K562 (cell line): ENCODE results near the gene ACTL8. TPM values are rescaled to one million over a fixed set of nuclear protein-coding genes. Genes with fewer than 3 reads are reported as not detected.

ENCODE experiments used
- ATAC-seq: fragments of 200-7000 bp; cut with Tn5 transposase; 3 replicates; pipeline ENCODE4 v1.9.1; 2020; ENCODE audit warnings: moderate library complexity
- BruUV-seq: library from RNA; stranded (reverse); fragments of 400-500 nt; replicated peaks from 2 replicates; lab custom pipeline; 2021; lab: Mats Ljungman, UMichigan
- CTCF ChIA-PET: fragments of 300-600 bp; formaldehyde crosslinking; extraction: SDS; loops from one replicate; lab custom pipeline; 2021; ENCODE audit warnings: low intra/inter-chr PET ratio; lab: Yijun Ruan, JAX
- POLR2A ChIA-PET: fragments of 300-600, 350-650 bp; sonication (Branson Sonifier 250); formaldehyde crosslinking; extraction: SDS; loops from one replicate; lab custom pipeline; 2021; ENCODE audit warnings: antibody characterized with exemption, inconsistent platforms; lab: Yijun Ruan, JAX
- DNase-seq, 4 experiments: peaks; one replicate each; pipeline versions ENCODE4 v3.0.0 to v3.0.0-alpha.2; 2011 to 2018; ENCODE audit warnings: low spot score in 3 of 4, mixed read lengths in 3 of 4; ENCODE audit errors: extremely low read depth in 1 of 4
- FAIRE-seq: peaks from 2 replicates; lab custom pipeline; 2011; peaks lifted over from hg19 to GRCh38; lab: Jason Lieb, UNC
- H2AFZ ChIP-seq: 2 replicates; pipeline ENCODE4 v1.6.0; 2011; ENCODE audit warnings: low read depth, low read length, control low read depth, inconsistent platforms
- H3K27ac ChIP-seq: fragments of 200-600 bp; 3 replicates; pipeline ENCODE4 v1.8.0; 2011; ENCODE audit warnings: low read depth, mild to moderate bottlenecking, control low read depth, inconsistent platforms, low read length, moderate library complexity, mixed read lengths; ENCODE audit errors: extremely low read depth
- H3K27me3 ChIP-seq, 2 experiments: fragments of 300-600 bp in 1 of 2; 2 replicates in 1 of 2; 3 replicates in 1 of 2; pipeline versions ENCODE4 v1.6.0 to v1.8.0; 2011; ENCODE audit warnings: inconsistent platforms in 2 of 2, low read length in 2 of 2, mild to moderate bottlenecking in 1 of 2, mixed read lengths in 1 of 2, moderate library complexity in 1 of 2; ENCODE audit not compliant: control insufficient read depth in 2 of 2, insufficient read depth in 2 of 2
- H3K36me3 ChIP-seq: fragments of 300-600 bp; 3 replicates; pipeline ENCODE4 v1.8.0; 2011; ENCODE audit warnings: mild to moderate bottlenecking, low read length, inconsistent platforms; ENCODE audit not compliant: control insufficient read depth, insufficient read depth
- H3K4me1 ChIP-seq, 2 experiments: fragments of 200-600 bp in 1 of 2; replicated peaks in 1 of 2; 2 replicates in 1 of 2; 3 replicates in 1 of 2; pipeline versions ENCODE4 v1.5.1 to v1.8.0; 2011; ENCODE audit warnings: inconsistent platforms in 2 of 2, low read length in 2 of 2, mild to moderate bottlenecking in 1 of 2, mixed read lengths in 1 of 2, moderate library complexity in 1 of 2; ENCODE audit not compliant: control insufficient read depth in 2 of 2, insufficient read depth in 2 of 2
- H3K4me2 ChIP-seq: 2 replicates; pipeline ENCODE4 v1.6.1; 2011; ENCODE audit warnings: low read length, control low read depth, inconsistent platforms, mixed read lengths; ENCODE audit not compliant: insufficient read depth
- H3K4me3 ChIP-seq: fragments of 200-600 bp; sonication (generic), shearing (Covaris generic); 2 replicates; pipeline ENCODE4 v1.5.1; 2016; ENCODE audit warnings: control low read depth, inconsistent platforms
- H3K79me2 ChIP-seq: fragments of 200-600 bp; 3 replicates; pipeline ENCODE4 v1.8.0; 2011; ENCODE audit warnings: low read length, inconsistent platforms; ENCODE audit not compliant: control insufficient read depth, insufficient read depth
- H3K9ac ChIP-seq, 2 experiments: 2 replicates each; pipeline versions ENCODE4 v1.6.0 to v1.6.1; 2011; ENCODE audit warnings: low read depth in 2 of 2, low read length in 2 of 2, control low read depth in 1 of 2, inconsistent platforms in 1 of 2, mild to moderate bottlenecking in 1 of 2, mixed read lengths in 1 of 2; ENCODE audit not compliant: insufficient read depth in 1 of 2
- H3K9me1 ChIP-seq: one replicate; pipeline ENCODE4 v1.6.0; 2011; ENCODE audit warnings: inconsistent platforms, mild to moderate bottlenecking, low read length, moderate library complexity; ENCODE audit not compliant: control insufficient read depth, insufficient read depth
- H3K9me3 ChIP-seq: replicated peaks from 2 replicates; pipeline ENCODE4 v1.5.1; 2011; ENCODE audit warnings: low read depth, low read length, inconsistent platforms; ENCODE audit not compliant: control insufficient read depth, insufficient read depth
- H4K20me1 ChIP-seq: replicated peaks from 2 replicates; pipeline ENCODE4 v1.6.1; 2011; ENCODE audit warnings: low read length, inconsistent platforms, mixed read lengths; ENCODE audit not compliant: control insufficient read depth, insufficient read depth
- BRD4 ChIP-seq: fragments of 200-600 bp; sonication (generic); IDR thresholded peaks from 2 replicates; pipeline ENCODE4 v1.6.1; 2017; ENCODE audit warnings: inconsistent platforms
- FIP1L1 ChIP-seq: fragments of 200-400 bp; formaldehyde crosslinking; IDR thresholded peaks from 2 replicates; pipeline ENCODE4 v1.6.1; 2018; ENCODE audit warnings: mild to moderate bottlenecking, low read depth, low read length; ENCODE audit not compliant: poor library complexity, severe bottlenecking
- GABPB1 ChIP-seq: sonication (generic); formaldehyde crosslinking; IDR thresholded peaks from 2 replicates; pipeline ENCODE4 v1.8.0; 2022; ENCODE audit warnings: mild to moderate bottlenecking, missing genetic modification reagents
- HDGF ChIP-seq: fragments of 450-650 bp; IDR thresholded peaks from 2 replicates; pipeline ENCODE4 v1.6.1; 2016
- SNIP1 ChIP-seq: fragments of 450-650 bp; IDR thresholded peaks from 2 replicates; pipeline ENCODE4 v1.7.1; 2017; ENCODE audit warnings: low read depth, mild to moderate bottlenecking
- SRSF1 ChIP-seq: fragments of 200-400 bp; formaldehyde crosslinking; IDR thresholded peaks from 2 replicates; pipeline ENCODE4 v1.6.1; 2017; ENCODE audit warnings: mild to moderate bottlenecking, low read depth, low read length, moderate library complexity
- ZNF134 ChIP-seq: fragments of 250-450 bp; sonication (Bioruptor Pico); conservative IDR thresholded peaks from 2 replicates; pipeline ENCODE4 v1.4.0; 2020
- ZNF551 ChIP-seq: fragments of 250-450 bp; sonication (Bioruptor Pico); IDR thresholded peaks from 2 replicates; pipeline ENCODE4 v1.5.0; 2021; ENCODE audit warnings: mild to moderate bottlenecking, moderate library complexity
- ZNF644 ChIP-seq: fragments of 200-800 bp; sonication (Bioruptor generic); IDR thresholded peaks from 2 replicates; pipeline ENCODE4 v1.6.1; 2016; ENCODE audit warnings: low read depth, missing genetic modification characterization, missing compliant biosample characterization
- WGBS: fragments of 100-300 bp; shearing (Covaris generic); methylation state at CpG from one replicate; pipeline ENCODE4 v1.1.6; 2016; ENCODE audit warnings: low coverage, mixed read lengths; ENCODE audit not compliant: insufficient coverage; ENCODE audit errors: missing lambda C conversion rate; 5-methylcytosine and 5-hydroxymethylcytosine counted together
- in situ Hi-C: fragments of 300-500 bp; cut with MboI; formaldehyde crosslinking; loops from 4 replicates; pipeline ENCODE4 v1.15.0; 2018; ENCODE audit warnings: inconsistent platforms, mixed read lengths
- intact Hi-C: fragments of 100-400 bp; cut with micrococcal nuclease; formaldehyde crosslinking; loops from 2 replicates; pipeline ENCODE4 v1.14.2; 2022
- polyA plus RNA-seq, 8 experiments: library from polyadenylated mRNA; depleted of rRNA in 4 of 8; stranded (reverse) in 5 of 8; unstranded in 3 of 8; fragments of >200 nt; fragmentation: Nextera tagmentation in 2 of 8; fragmentation: Illumina TruSeq in 1 of 8; extraction: Ambion mirVana in 2 of 8; extraction: Trizol in 1 of 8; gene quantifications; 2 replicates each; pipeline versions ENCODE4 v1.2.1 to v1.2.3, GENCODE V29; 2011 to 2014; ENCODE audit warnings: inconsistent platforms in 1 of 8, missing spikeins in 1 of 8
- total RNA-seq, 7 experiments: library from RNA; depleted of rRNA in 6 of 7; stranded (reverse); fragments of >200 nt in 6 of 7; fragmentation: Illumina TruSeq in 2 of 7; extraction: Trizol in 2 of 7; gene quantifications; 2 replicates each; pipeline versions ENCODE4 v1.2.1 to v1.2.3, GENCODE V29; 2011 to 2021; ENCODE audit warnings: low replicate concordance in 1 of 7
- TF ChIP-seq, protein P1 (sequence below): fragments of 250-450 bp; sonication (Bioruptor Pico); IDR thresholded peaks from 2 replicates; pipeline ENCODE4 v1.8.0; 2021; ENCODE audit warnings: moderate library complexity, mild to moderate bottlenecking, inconsistent platforms

Gene ACTL8
- total and polyA plus RNA-seq, 9 of the 15 experiments (the other 6 are each of a cell fraction or from before 2014, with no cell fraction given) = 0.30 to 3.3 (median 1.6) TPM

- TF ChIP-seq, protein P1, sequence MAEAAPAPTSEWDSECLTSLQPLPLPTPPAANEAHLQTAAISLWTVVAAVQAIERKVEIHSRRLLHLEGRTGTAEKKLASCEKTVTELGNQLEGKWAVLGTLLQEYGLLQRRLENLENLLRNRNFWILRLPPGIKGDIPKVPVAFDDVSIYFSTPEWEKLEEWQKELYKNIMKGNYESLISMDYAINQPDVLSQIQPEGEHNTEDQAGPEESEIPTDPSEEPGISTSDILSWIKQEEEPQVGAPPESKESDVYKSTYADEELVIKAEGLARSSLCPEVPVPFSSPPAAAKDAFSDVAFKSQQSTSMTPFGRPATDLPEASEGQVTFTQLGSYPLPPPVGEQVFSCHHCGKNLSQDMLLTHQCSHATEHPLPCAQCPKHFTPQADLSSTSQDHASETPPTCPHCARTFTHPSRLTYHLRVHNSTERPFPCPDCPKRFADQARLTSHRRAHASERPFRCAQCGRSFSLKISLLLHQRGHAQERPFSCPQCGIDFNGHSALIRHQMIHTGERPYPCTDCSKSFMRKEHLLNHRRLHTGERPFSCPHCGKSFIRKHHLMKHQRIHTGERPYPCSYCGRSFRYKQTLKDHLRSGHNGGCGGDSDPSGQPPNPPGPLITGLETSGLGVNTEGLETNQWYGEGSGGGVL (CRISPR knock-in tag) = no peak
- no peak for TF ChIP-seq ZNF551 (CRISPR knock-in tag)
- TF ChIP-seq ZNF134 (CRISPR knock-in tag) = no peak
- TF ChIP-seq FIP1L1 = no peak
- no peak for TF ChIP-seq BRD4
- no peak for TF ChIP-seq SNIP1
- TF ChIP-seq ZNF644 (tag) = no peak
Observed at GRCh38 chr1:17792421-17792820, 37.3 kb downstream of the ACTL8 start (continued).

GRCh38 chr1:17795081-17795809 lies 40.1 kb downstream of the ACTL8 start:
- no peak overlapping the region for H2AFZ ChIP-seq
- H3K4me1 ChIP-seq = peaks cover 0 to 3% of the 10 kb centered on the region in 2 experiments; a peak in 1 of 5 replicates
- no peak overlapping the region for H3K4me2 ChIP-seq
- ATAC-seq (no peak), FAIRE-seq (no peak), DNase-seq (no peak)
- no peak overlapping the region for H3K27ac ChIP-seq
- intact Hi-C loops (no loop called here), in situ Hi-C loops (no loop called here)
- H3K27me3 ChIP-seq = peaks cover 8 to 35% of the 10 kb centered on the region in 2 experiments; a peak in 3 of 5 replicates
- no peak overlapping the region for H3K4me3 ChIP-seq
- no TSS peak for BruUV-seq
- H3K9me3 ChIP-seq = no peaks in the 10 kb centered on the region
- H3K79me2 ChIP-seq = no peaks in the 10 kb centered on the region
- no peaks in the 10 kb centered on the region for H3K9me1 ChIP-seq
- TF ChIP-seq GABPB1 (CRISPR knock-in tag) (no peak), SRSF1 (no peak), HDGF (no peak)
- POLR2A ChIA-PET = no interaction called here
- 1% methylated on average over 15 of the region's 15 CpGs for WGBS
- no peak overlapping the region for H3K9ac ChIP-seq
- CTCF ChIA-PET = no interaction called here
- H4K20me1 ChIP-seq = peaks cover 15% of the 10 kb centered on the region; the same call in 1 of the 2 replicates
- no peaks in the 10 kb centered on the region for H3K36me3 ChIP-seq
